Panc1 (cell line): ENCODE measurements around the gene SH3RF2.

ENCODE experiments used
- TF ChIP-seq, protein P1 (sequence below): fragments of 450-650 bp; IDR thresholded peaks from 2 replicates; pipeline ENCODE4 v1.5.1; 2017; ENCODE audit warnings: mild to moderate bottlenecking
- TF ChIP-seq, protein P2 (sequence below), 2 experiments: IDR thresholded peaks; 2 replicates each; pipeline ENCODE4 v1.6.1; 2011 to 2012; ENCODE audit warnings: low read depth in 2 of 2, control low read depth in 1 of 2, low read length in 1 of 2, mild to moderate bottlenecking in 1 of 2, moderate library complexity in 1 of 2; ENCODE audit not compliant: insufficient read depth in 1 of 2

- TF ChIP-seq, protein P1, sequence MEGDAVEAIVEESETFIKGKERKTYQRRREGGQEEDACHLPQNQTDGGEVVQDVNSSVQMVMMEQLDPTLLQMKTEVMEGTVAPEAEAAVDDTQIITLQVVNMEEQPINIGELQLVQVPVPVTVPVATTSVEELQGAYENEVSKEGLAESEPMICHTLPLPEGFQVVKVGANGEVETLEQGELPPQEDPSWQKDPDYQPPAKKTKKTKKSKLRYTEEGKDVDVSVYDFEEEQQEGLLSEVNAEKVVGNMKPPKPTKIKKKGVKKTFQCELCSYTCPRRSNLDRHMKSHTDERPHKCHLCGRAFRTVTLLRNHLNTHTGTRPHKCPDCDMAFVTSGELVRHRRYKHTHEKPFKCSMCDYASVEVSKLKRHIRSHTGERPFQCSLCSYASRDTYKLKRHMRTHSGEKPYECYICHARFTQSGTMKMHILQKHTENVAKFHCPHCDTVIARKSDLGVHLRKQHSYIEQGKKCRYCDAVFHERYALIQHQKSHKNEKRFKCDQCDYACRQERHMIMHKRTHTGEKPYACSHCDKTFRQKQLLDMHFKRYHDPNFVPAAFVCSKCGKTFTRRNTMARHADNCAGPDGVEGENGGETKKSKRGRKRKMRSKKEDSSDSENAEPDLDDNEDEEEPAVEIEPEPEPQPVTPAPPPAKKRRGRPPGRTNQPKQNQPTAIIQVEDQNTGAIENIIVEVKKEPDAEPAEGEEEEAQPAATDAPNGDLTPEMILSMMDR: no peak
- TF ChIP-seq, protein P2, sequence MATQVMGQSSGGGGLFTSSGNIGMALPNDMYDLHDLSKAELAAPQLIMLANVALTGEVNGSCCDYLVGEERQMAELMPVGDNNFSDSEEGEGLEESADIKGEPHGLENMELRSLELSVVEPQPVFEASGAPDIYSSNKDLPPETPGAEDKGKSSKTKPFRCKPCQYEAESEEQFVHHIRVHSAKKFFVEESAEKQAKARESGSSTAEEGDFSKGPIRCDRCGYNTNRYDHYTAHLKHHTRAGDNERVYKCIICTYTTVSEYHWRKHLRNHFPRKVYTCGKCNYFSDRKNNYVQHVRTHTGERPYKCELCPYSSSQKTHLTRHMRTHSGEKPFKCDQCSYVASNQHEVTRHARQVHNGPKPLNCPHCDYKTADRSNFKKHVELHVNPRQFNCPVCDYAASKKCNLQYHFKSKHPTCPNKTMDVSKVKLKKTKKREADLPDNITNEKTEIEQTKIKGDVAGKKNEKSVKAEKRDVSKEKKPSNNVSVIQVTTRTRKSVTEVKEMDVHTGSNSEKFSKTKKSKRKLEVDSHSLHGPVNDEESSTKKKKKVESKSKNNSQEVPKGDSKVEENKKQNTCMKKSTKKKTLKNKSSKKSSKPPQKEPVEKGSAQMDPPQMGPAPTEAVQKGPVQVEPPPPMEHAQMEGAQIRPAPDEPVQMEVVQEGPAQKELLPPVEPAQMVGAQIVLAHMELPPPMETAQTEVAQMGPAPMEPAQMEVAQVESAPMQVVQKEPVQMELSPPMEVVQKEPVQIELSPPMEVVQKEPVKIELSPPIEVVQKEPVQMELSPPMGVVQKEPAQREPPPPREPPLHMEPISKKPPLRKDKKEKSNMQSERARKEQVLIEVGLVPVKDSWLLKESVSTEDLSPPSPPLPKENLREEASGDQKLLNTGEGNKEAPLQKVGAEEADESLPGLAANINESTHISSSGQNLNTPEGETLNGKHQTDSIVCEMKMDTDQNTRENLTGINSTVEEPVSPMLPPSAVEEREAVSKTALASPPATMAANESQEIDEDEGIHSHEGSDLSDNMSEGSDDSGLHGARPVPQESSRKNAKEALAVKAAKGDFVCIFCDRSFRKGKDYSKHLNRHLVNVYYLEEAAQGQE (IDR thresholded peaks at IDR 0.05; ENCODE audit: insufficient read depth in 1 of 2, low read depth in 2 of 2, low read length in 1 of 2): no peak
Observed at GRCh38 chr5:146073239-146073900, 137.0 kb downstream of the SH3RF2 start.
